ENCODE data around the gene PDE8A.

DNA sequence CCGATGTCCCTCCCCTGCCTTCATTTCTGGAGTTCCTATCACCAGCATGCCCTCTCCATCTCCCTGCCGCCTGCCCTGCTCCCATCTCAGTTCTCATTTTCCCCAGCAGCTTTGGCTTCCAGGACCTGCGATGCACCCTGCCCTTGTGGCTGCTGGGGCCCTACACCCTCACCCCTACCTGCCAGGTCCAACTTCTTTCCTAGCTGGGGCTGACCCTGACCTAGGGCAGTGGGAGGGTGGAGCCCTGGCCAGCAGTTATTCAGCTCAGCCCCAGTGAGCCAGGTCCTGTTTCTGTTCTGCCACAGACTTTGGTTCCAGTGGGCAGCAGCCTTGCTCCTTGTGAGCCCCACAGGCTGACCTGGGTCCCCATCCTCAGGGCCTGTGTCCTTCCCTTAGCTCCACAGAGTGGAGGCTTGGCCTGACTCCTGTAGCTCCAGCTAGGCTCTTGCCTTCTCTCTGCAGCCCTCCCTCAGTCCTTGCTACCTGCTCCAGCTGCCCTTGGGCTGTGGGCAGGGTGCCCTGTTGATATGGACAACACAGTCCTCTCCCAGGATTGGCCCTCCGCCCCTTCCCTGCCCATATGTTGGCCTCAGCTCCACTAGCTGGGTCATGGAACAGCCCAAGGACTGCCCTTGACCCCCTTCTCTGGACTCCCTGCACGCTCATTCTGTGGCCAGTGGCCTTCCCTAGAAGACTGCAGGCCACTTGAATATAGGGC, 34.7 kb upstream of the PDE8A start:
- TF ChIP-seq, protein P1, sequence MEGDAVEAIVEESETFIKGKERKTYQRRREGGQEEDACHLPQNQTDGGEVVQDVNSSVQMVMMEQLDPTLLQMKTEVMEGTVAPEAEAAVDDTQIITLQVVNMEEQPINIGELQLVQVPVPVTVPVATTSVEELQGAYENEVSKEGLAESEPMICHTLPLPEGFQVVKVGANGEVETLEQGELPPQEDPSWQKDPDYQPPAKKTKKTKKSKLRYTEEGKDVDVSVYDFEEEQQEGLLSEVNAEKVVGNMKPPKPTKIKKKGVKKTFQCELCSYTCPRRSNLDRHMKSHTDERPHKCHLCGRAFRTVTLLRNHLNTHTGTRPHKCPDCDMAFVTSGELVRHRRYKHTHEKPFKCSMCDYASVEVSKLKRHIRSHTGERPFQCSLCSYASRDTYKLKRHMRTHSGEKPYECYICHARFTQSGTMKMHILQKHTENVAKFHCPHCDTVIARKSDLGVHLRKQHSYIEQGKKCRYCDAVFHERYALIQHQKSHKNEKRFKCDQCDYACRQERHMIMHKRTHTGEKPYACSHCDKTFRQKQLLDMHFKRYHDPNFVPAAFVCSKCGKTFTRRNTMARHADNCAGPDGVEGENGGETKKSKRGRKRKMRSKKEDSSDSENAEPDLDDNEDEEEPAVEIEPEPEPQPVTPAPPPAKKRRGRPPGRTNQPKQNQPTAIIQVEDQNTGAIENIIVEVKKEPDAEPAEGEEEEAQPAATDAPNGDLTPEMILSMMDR (IDR thresholded peaks at IDR 0.05; ENCODE audit: poor library complexity), result no peak
- no peak for TF ChIP-seq EZH2phosphoT487 (IDR thresholded peaks at IDR 0.05; ENCODE audit: low read depth, severe bottlenecking, unreplicated experiment)
